Measurements from ENCODE around the gene LTBP1. TPM values are rescaled to one million over a fixed set of nuclear protein-coding genes. Genes with fewer than 3 reads are reported as not detected.

Gene LTBP1
- total RNA-seq, 1 experiment from 2014 or later, result 13.9 TPM

DNA sequence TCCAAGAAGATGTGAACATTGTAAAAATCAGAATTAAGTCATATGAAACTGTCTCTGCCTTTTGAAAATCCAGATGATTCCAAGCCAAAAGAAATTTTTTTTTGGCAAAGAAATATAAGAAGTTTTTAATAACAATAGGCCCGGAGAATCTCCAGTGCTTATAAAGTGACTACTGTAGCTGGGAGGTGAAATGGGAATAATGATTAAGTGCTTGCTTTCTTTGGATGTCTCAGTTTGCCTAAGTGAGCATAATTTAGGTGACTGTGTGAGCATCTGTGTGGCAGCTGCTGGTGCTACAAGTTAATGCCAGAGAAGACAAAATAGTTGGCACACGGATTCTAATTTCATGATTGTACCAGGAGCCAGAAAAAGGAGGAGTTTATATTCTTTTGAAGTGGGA is 185.0 kb downstream of the LTBP1 start:
- intact Hi-C loops (cut with micrococcal nuclease; ENCODE audit: unreplicated experiment), result no loop called here
- no peak for DNase-seq
- Mint-ChIP-seq H3K27ac (ENCODE audit: unreplicated experiment) (no peak overlapping the region), H3K4me1 (ENCODE audit: low read depth, unreplicated experiment) (peaks cover 13% of the 10 kb centered on the region), H3K36me3 (ENCODE audit: insufficient read depth, unreplicated experiment) (no peaks in the 10 kb centered on the region), H3K4me3 (ENCODE audit: low read depth, unreplicated experiment) (no peak overlapping the region), H3K27me3 (ENCODE audit: unreplicated experiment) (no peaks in the 10 kb centered on the region), H3K9me3 (ENCODE audit: low read depth, unreplicated experiment) (no peaks in the 10 kb centered on the region)
- TF ChIP-seq, protein P1, sequence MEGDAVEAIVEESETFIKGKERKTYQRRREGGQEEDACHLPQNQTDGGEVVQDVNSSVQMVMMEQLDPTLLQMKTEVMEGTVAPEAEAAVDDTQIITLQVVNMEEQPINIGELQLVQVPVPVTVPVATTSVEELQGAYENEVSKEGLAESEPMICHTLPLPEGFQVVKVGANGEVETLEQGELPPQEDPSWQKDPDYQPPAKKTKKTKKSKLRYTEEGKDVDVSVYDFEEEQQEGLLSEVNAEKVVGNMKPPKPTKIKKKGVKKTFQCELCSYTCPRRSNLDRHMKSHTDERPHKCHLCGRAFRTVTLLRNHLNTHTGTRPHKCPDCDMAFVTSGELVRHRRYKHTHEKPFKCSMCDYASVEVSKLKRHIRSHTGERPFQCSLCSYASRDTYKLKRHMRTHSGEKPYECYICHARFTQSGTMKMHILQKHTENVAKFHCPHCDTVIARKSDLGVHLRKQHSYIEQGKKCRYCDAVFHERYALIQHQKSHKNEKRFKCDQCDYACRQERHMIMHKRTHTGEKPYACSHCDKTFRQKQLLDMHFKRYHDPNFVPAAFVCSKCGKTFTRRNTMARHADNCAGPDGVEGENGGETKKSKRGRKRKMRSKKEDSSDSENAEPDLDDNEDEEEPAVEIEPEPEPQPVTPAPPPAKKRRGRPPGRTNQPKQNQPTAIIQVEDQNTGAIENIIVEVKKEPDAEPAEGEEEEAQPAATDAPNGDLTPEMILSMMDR (IDR thresholded peaks at IDR 0.05; ENCODE audit: unreplicated experiment), result no peak
- no TSS peak for BruUV-seq (replicated peaks)
- CTCF ChIA-PET, result no interaction called here

- BruUV-seq (replicated peaks), result no TSS peak
- H3K4me3 Mint-ChIP-seq (ENCODE audit: low read depth, unreplicated experiment), result no peak overlapping the region
- intact Hi-C loops (cut with micrococcal nuclease; ENCODE audit: unreplicated experiment), result no loop called here
- peaks cover 13% of the 10 kb centered on the region for H3K4me1 Mint-ChIP-seq (ENCODE audit: low read depth, unreplicated experiment)
- H3K9me3 Mint-ChIP-seq (ENCODE audit: low read depth, unreplicated experiment), result no peaks in the 10 kb centered on the region
- H3K27ac Mint-ChIP-seq (ENCODE audit: unreplicated experiment), result no peak overlapping the region
- no peak for DNase-seq
- TF ChIP-seq, protein P1 (IDR thresholded peaks at IDR 0.05; ENCODE audit: unreplicated experiment), result no peak
- CTCF ChIA-PET, result no interaction called here
- H3K27me3 Mint-ChIP-seq (ENCODE audit: unreplicated experiment), result no peaks in the 10 kb centered on the region
- H3K36me3 Mint-ChIP-seq (ENCODE audit: insufficient read depth, unreplicated experiment), result no peaks in the 10 kb centered on the region
These were observed 186.8 kb downstream of the LTBP1 start for GRCh38 chr2:33133454-33133952.

GRCh38 chr2:33134086-33134771 is 187.5 kb downstream of the LTBP1 start:
- peak; percentile 20 for DNase-seq
- CTCF ChIA-PET, result no interaction called here
- Mint-ChIP-seq H3K4me1 (ENCODE audit: low read depth, unreplicated experiment) (peaks cover 13% of the 10 kb centered on the region), H3K4me3 (ENCODE audit: low read depth, unreplicated experiment) (peak overlapping the region; percentile 2), H3K9me3 (ENCODE audit: low read depth, unreplicated experiment) (no peaks in the 10 kb centered on the region), H3K27ac (ENCODE audit: unreplicated experiment) (no peak overlapping the region), H3K36me3 (ENCODE audit: insufficient read depth, unreplicated experiment) (no peaks in the 10 kb centered on the region), H3K27me3 (ENCODE audit: unreplicated experiment) (no peaks in the 10 kb centered on the region)
- no TSS peak for BruUV-seq (replicated peaks)
- TF ChIP-seq, protein P1 (IDR thresholded peaks at IDR 0.05; ENCODE audit: unreplicated experiment), result no peak
- intact Hi-C loops (cut with micrococcal nuclease; ENCODE audit: unreplicated experiment), result no loop called here

DNA sequence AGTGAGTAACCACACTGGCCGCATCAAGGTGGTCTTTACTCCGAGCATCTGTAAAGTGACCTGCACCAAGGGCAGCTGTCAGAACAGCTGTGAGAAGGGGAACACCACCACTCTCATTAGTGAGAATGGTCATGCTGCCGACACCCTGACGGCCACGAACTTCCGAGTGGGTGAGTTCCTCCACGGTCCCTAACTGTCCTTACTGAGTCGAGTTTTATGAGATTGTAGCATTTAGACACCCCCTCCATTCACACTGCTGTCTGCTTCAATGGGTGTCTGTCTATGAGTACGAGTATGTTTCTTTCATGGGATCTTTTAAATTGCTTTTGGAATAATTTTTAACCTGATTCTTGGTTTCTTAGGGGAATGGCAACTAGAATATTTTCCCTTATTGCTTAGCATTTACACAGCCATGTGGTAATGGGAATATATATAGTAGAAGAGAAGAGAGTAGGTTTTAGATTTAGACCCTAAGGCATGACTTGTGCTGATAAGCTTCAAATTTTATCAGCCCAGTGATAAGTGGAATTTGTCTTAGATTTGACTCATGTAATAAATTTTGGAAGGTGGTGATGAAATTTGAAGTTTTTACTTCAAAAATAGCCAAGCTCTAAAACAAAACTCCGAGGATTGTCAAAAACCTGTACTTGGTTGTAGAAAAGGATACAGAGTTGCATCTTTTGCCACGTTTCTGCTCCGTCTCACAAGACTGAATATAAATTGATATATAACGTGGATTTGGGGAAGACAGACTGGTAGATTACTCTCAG is 188.2 kb downstream of the LTBP1 start:
- Mint-ChIP-seq H3K27ac (ENCODE audit: unreplicated experiment) (no peak overlapping the region), H3K27me3 (ENCODE audit: unreplicated experiment) (no peaks in the 10 kb centered on the region), H3K9me3 (ENCODE audit: low read depth, unreplicated experiment) (no peaks in the 10 kb centered on the region), H3K4me1 (ENCODE audit: low read depth, unreplicated experiment) (peaks cover 13% of the 10 kb centered on the region), H3K36me3 (ENCODE audit: insufficient read depth, unreplicated experiment) (no peaks in the 10 kb centered on the region), H3K4me3 (ENCODE audit: low read depth, unreplicated experiment) (peak overlapping the region; percentile 2)
- no TSS peak for BruUV-seq (replicated peaks)
- TF ChIP-seq, protein P1 (IDR thresholded peaks at IDR 0.05; ENCODE audit: unreplicated experiment), result no peak
- no peak for DNase-seq
- intact Hi-C loops (cut with micrococcal nuclease; ENCODE audit: unreplicated experiment), result no loop called here
- CTCF ChIA-PET, result no interaction called here

Measured in Calu3 (cell line).